Stimulated activated CD4-positive, alpha-beta T cell treated with anti-CD3 and anti-CD28 coated beads, TNF-alpha, amount 100 ng/mL, for 4 hours (primary cell): ENCODE measurements around the gene AMT.
A peak's percentile ranks its signal among the peaks of the same experiment; 100 is the strongest.
"Not testable (repeated sequence)": the region's sequence is repeated elsewhere in the genome, so short reads cannot be mapped to it uniquely, and the experiment has no call there.

Experiments
- DNase-seq, 3 experiments: peaks; one replicate each; pipeline ENCODE4 v3.0.0-alpha.2; 2020; ENCODE audit warnings: low read depth in 3 of 3

AMT gene

DNA sequence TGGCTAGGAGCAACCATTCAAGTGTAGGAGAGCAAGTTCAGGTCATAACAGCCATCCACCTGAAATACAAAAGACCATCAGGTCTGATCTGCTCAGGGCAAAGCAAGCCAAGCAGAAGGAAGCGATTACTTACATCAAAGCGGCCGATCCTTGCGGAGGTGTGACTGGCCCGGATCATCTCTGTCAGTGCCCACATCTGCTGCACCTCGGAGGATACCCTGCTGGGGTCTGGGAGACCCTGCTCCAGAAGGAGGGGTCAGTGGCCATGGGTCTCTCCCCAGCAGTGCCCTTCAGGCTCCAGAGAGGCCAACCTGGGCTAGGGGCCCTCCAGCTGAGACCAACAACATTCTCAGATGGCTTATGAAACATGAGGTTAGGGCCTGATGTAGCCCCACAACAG is 2.5 kb upstream of the AMT start:
- no peak for DNase-seq

DNA sequence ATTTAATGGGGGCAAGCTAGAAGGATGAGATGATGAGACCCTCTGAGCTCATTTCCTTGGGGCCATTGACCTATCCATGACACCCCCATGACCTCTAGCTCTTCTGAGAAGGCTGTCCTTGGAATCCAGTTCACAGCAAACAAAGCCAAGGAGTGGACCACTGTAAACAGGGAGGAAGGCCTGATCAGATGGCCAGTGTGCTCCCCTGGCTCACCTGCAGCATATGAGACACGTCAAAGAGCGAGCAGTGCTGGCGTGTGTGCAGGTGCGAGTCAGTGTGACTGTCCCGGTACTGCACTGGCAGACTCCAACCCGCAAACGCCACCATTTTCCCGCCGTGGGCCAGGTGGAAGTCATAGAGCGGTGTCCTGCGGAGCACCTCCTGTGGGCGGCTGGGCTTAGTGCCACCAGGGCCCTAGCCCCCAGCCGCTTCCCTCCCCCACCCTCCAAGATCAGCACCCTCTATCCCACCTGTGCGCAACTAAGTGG is 339 bp downstream of the AMT start:
- no peak for DNase-seq

DNA sequence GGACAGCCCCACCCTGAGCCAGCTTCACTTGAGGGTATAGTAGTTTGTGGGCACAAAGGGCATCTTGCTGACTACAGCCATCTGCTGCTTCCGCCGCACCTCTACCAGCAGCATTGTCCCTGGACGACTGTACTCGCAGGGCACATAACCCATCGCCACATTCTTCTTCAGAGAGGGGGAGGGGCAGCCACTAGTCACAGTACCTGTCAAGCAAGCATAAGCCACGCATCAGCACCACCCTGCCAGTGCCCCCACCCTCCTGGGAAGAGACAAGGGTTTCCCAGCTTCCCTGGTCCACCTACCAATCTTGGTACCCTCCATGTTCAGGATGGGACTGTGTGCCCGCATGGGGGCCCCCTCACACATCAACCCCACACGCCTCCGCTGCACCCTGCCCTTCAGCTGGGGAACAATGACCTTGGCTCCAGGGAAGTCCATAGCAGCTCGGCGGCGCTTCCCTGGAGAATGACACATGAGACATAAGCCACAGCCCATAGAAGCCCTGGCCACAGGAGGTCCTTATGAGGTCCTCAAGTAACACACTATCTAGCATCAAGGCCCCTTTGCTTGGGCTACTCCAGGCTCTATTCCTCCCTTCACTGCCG is 4.7 kb downstream of the AMT start:
- DNase-seq: no peak

DNA sequence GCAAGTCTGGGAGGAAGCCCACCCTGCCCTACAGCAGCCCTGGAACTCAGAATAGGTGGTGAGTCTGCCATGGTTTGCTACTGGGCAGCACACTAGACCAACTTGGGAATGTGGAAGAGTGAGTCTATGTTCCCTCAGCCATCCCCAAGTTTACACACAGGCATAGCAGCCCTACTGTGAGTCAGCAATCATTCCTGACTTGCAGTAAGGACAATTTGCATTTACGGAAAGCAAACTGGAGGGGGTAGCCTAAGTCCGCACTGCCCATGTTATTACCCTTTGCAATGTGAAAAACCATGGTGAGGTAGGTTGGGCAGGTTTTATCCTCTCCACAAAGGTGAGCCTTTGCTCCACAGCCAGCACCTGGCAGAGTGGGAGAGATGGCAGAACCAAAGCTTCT is 5.4 kb downstream of the AMT start:
- DNase-seq: no peak

DNA sequence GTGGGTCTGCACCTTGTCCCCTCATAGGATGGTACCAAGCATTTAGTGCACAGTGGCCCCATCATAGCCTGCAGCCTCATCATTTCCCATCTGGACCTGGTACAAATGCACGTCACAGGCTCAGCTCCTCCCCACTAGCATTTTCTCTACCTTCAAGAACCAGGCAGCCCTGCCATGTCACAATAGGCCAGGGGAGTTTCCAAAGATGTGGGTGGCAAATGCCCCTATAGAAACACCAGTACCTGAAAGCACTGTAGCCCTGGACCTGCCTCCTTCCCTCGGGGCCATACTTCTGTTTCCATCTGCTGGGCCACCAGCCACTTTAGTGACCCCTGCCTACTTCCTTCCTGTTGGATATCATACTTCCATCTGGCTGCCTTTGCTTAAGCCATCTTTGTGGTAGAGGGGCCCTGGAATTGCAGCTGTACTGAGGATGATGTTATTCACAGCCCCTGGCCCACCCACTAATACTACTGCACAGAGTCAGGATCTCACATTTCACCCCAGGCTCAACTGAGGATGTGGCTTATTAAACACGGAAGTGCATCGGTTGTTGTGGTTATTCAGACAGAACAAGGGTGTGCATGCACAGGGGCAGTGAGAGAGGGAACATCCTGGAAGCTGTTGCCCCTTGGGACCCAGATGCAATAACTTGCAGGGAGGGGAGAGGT is 6.2 kb downstream of the AMT start:
- peak; percentile 18 to 52 (median 43) for DNase-seq

DNA sequence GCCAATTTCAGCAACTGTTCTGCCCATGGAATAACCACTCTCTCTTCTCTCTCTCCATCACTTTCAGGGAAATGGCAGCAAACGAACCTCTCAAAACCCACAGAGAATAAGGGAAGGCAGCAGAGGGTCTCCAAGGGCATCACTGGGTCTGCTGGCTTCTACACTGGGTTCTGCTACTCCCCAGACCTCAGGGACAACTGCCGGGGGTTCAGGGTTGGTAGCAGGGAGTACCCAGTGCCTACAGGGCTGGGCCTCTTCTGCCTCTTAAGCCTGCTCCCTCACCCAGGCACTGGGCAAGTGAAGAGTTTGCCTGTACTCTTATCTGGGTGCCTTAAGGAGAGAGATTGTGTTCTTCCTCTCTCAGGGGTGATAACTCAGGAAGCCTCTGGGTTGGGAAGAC is 7.5 kb downstream of the AMT start:
- DNase-seq: no peak

DNA sequence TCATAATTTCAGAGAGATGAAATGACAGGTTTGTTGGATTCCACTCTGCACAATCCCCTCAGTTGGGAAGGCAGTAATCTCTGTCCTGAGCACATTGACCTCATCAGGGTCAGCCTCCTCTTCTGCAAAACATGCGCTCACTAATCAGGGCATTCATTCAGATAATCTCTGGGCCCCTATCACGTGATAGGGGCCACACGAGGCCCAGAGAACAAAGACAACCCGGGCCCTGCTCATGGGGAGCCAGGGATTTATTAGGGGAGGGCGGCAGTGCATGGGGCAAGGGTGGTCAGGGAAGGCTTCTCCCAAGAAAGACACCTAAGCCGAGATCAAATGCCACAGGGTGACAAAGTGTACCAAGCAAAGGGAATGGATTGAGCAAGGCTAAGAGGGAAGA is 8.9 kb downstream of the AMT start:
- DNase-seq: no peak

DNA sequence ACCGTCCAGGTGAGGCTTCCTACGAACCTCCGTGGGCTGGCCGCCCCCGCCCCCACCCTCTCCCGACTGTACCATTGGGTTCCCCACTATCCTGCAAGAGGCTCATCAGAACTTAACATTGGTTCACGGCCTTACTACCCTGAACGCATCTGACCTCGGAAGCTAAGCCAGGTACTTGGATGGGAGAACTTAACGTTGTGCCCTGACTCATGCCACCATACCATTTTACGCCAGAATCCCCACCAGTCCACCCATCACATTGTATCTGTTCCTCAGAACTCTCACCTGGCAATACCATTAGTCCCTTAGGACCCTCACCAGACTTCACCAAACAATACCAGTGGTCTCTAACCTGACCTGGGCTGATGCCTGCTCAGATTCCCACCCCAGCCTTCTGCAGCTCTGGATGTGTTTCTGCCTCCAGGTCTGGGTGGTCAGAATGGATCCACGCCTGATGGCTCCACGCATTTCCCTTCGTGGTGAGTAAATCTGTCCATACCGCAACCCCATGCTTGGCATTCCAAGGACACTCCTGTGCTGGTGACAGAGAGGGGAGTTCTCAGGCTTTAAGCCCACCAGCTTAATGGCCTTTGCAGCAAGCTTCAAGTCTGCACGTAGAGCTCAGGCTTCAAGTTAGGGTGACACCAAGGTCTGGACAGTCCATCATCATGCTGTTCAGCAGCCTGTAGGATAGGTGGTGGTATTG is 9.5 kb downstream of the AMT start:
- DNase-seq: no peak

DNA sequence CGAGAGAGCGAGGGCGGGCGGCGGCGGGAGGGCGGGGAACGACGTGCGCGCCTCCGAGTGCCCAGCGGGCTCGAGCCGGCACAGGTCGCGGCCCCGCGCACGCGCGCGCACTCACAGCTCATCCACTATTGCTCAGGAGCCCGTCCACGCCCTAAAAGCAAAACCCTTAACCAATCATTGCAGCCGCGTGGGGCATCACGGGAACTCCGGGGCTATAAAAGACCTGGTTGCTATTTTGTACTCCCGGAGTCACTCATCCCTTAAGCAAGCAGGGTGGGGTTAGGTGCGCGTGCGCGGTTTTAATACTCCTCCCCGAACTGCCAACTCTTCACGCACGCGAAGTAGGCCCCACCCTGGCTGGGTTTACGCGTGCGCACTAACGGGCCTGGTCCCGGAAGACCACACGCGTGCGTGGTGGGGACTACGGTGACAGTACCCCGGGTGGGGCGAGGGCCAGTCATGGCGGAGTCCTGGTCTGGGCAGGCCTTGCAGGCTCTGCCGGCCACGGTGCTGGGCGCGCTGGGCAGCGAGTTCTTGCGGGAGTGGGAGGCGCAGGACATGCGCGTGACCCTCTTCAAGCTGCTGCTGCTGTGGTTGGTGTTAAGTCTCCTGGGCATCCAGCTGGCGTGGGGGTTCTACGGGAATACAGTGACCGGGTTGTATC is 10.2 kb downstream of the AMT start, which contains the start of the genes RHOA and TCTA:
TSS of gene RHOA (minus strand) at position 9 of the 664 bp plus-strand sequence. CDS start 36,387 bp downstream, outside the sequence.
TSS of gene TCTA (plus strand) at position 456 of the 664 bp plus-strand sequence. CDS start at position 460, 4 bp downstream.
- peak; percentile 95 to 99 (median 96) for DNase-seq

DNA sequence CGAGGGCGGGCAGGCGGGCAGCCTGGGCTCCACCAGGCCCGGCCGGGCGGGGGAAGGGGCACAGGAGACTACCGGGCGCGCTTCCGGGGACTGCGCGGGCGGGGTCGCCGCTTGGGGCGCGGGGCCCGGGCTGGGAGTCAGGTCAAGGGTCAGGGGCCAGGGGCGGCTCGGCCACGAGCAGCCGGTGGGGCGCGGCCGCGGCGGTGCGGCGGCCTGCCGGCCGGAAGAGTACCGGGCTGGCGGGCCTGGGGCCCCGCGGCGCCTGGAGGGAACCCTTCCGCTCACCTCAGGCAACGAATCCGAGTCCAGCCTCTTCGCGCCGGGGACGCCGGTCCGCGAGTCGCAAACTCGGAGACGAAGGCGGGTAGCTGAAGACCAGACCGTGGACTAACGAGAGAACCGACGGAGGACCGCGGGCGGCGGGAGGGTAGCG is 10.7 kb downstream of the AMT start:
- peak in 1 of 3 experiments; percentile 33 for DNase-seq

DNA sequence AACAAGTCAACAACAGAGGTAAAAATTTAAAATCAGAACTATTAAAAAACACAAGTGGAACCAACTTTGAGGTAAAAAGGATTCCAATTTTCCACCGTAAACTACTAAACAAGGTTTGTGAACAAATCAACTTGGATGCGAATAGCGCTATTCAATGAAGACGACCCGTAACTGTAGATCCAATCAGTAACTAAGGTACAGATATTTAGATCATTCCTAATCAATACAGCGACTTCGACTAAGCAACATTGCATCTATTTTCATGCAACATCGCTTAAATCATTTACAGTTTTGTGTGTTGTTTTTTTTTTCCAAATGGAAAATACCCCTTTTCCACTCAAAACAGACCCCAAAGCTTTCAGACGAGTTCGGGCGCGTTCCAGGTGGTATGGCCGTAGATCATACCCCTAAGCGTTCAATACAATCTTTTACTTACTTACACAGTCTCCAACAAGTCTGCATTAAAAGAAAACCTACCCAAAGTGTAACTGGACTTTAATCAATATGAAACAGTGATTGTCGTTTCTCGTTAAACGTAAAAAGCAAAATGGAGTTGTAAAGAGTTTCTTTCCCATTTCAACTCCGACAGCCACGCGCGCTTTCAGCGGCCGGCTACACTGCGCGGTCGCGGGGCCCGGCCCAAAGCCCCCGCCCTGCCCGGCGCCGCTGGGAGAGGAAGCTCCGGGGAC is 11.3 kb downstream of the AMT start:
- no peak for DNase-seq

DNA sequence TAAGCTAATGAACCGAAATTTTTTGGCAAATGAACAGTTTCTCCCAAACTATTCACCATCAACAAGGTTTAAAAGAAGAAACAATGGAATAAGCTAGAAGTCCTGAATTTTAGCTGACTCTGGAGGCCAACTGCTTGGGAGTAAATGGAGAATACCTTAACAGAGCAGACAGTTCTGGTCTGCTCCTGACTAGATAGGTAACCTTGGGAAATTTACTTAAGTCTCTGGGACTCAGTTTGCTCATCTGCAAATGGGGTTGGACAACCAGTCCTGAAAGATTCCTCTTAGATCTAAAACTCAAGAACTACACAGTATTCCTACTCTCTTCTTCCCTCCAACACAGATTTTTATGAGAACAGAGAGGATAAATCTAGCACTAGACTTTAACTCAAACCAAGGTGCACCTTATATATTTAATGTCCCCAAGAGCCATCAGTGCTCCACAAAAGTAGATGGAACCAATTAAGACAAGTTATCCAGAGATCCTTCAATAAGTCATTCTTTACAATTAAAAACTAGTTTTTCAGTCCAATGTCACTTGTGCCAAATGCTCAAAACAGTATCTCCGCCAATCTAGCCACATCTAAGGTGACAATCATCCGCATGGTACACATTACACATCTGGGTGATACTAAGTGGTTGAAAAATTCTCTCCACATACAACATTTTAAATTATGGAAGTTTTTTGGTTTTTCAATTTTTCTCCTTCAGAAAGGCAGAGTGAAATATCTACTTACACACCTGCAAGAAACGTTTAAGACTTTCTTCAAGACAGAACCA is 12.0 kb downstream of the AMT start:
- no peak for DNase-seq

DNA sequence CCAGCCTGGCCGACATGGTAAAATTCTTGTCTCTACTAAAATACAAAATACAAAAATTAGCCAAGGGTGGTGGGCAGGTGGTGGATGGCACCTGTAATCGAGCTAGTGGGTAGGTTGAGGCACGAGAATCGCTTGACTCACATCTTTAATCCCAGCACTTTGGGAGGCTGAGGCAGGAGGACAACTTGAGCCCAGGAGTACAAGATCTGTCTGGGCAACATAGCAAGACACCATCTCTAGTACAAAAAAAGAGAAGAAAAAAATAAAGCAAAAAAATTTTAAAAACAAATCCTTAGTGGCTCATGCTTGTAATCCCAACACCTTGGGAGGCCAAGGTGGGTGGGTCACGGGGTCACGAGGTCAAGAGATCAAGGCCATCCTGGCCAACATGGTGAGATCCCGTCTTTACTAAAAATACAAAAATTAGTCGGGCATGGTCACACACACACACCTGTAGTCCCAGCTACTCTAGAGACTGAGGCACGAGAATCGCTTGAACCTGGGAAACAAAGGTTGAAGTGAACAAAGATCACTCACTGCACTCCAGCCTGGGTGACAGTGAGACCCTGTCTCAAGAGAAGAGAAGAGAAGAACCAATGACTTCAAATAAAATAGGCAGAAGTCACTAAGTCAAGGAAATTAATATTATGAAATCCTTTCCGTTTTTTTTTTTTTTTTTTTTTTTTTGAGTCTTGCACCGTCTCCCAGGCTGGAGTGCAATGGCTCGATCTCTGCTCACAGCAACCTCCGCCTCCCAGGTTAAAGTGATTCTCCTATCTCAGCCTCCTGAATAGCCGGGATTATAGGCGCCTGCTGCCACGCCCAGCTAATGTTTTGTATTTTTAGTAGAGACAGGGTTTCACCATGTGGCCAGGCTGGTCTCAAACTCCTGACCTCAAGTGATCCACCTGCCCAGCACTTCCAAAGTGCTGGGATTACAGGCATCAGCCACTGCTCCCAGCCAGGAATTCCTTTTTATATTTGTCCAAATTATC is 15.4 kb downstream of the AMT start:
- DNase-seq: no peak

DNA sequence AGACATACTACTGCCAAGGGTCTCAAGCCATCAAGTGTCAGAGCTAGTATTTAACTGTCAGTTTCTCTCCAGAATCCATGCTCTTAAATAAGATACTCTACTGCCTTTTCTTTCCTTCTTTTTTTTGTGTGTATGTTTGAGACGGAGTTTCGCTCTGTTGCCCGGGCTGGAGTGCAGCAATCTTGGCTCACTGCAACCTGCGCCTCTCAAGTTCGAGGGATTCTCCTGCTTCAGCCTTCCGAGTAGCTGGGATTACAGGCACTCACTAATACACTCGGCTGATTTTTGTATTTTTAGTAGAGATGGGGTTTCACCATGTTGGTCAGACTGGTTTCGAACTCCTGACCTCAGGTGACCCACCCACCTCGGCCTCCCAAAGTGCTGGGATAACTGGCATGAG is 16.7 kb downstream of the AMT start:
- DNase-seq: not testable (repeated sequence)

DNA sequence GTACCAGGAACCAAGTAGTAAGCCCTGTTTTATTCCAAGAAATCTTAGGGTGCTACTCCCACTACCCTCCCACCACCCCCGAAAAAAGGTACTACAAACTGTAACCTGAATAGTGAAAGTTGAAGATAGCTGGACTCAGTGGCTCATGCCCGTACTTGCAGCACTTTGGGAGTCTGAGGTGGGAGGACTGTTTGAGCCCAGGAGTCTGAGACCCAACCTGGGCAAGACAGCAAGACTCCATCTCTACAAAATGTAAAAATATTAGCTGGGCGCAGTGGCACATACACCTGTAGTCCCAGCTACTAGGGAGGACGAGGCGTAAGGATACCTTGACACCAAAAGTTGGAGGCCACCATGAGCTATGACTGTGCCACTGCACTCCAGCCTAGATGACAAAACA is 18.4 kb downstream of the AMT start:
- no peak for DNase-seq

DNA sequence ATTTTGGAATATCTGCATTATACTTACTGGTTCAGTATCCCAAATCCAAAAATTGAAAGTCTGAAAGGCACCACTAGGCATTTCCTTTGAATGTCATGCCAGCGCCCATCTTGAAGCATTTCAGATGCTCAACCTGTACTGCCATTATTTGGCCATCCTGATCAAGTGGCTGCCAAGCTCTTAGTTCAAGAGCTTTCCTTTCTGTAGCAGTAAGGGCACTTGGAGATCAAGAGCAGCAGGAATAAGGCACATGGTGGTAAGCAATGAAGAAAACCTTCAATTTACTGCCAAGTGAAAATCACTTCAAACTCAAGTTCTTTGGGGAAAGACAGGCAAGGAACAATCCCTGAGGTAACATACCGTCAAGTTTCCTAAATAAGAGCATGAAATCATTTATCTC is 20.5 kb downstream of the AMT start:
- no peak for DNase-seq

DNA sequence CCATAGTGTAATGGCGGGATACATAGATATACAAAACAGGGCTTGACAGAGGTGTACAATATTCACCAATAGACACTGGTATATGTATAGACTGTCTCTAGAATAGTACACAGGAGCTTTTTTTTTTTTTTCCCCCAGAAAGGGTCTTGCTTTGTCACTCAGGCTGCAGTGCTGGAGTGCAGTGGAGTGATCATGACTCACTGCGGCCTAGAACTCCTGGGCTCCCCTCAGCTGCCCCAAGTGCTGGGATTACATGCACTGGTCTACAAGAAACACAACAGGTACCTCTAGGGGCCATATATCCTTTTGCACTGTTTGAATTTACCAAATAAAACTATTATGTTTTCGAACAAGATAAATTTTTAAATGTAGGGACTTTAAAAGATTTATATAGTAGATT is 22.8 kb downstream of the AMT start:
- no peak for DNase-seq

DNA sequence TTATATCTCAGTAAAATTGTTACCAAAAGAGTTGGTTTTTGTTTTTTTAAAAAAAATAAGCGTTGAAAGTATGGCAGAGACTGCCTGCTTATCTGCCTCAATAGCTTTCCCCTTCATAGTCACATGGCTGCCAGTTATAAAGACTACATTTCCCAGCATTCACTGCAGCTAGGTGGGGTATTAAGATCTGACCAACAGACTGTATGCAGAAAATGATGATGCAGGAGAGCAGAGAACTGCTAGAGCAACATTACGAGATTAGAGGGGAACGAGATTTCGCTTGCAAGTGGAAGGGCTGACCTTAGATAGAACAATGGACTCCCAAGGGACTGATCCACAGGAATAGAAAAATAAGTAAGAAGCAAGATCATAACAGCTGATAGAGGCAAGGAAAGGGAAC is 24.8 kb downstream of the AMT start:
- no peak for DNase-seq

DNA sequence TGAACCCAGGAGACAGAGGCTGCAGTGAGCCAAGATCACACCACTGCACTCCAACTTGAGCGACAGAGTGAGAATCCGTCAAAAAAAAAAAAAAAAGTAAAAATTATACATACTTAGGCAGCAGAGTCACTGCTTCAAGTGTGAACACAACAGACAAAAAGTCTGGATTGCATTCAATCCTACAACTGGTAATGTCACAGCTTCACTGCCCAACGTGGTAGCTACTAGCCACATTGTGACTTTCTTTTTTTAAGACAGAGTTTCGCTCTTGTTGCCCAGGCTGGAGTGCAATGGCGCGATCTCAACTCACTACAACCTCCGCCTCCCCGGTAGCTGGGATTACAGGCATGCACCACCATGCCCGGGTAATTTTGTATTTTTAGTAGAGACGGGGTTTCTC is 31.0 kb downstream of the AMT start:
- DNase-seq: not testable (repeated sequence)

DNA sequence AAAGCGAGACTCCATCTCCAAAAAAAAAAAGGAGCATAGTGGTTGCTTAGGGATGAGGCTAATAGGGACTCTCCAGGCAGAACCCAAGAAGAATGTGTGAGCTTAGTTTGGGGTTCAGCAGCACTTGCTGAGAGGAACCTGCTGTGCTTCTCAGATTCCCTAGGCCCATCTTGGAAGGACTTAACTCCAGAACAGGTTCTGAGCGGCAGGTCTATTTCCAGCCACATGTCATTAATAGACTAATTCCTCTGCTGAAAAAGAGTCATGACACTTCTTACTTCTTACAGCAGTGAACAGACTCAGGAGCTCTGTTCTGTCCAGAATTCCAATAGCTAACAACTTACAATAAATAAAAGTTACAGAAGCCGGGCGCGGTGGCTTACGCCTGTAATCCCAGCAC is 33.0 kb downstream of the AMT start:
- DNase-seq: no peak
